Renal cortical epithelial cell (primary cell): ENCODE results near the gene CETP. TPM values are rescaled to one million over a fixed set of nuclear protein-coding genes. Genes with fewer than 3 reads are reported as not detected.

ENCODE experiments used
- DNase-seq: peaks from one replicate; pipeline ENCODE4 v3.0.0-alpha.2; 2011; ENCODE audit warnings: low read depth
- total RNA-seq: library from RNA; depleted of rRNA; stranded (reverse); fragments of >200 nt; gene quantifications from 2 replicates; pipeline ENCODE4 v1.2.3, GENCODE V29; 2014

The CETP gene
- total RNA-seq, 1 donor from 2014 or later = not detected

DNA sequence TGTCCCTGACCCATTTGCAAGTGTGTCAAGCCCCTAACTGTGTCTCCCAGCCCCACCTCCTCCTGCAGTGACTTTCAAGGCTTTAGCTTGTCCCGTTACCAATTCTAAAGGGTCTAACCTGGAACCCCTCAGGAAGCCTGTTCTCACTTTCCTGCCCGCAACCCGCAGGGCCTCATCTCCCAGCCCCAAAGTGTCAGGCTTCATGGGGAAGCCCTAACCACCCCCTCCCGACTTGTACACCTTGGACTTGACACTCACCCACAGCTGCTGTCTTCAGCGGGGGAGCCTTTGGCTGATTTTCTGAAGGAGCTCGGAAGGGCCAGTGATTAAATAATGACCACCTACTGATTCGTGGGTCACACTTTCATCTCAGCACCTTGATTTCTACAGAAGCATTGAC, 60.7 kb downstream of the CETP start:
- DNase-seq = no peak

GRCh38 chr16:57023541-57024249, 61.9 kb downstream of the CETP start:
- no peak for DNase-seq

GRCh38 chr16:57024894-57025680, 63.3 kb downstream of the CETP start:
- DNase-seq = no peak

- no peak for DNase-seq
Observed at GRCh38 chr16:57025941-57026777, 64.4 kb downstream of the CETP start.

DNA sequence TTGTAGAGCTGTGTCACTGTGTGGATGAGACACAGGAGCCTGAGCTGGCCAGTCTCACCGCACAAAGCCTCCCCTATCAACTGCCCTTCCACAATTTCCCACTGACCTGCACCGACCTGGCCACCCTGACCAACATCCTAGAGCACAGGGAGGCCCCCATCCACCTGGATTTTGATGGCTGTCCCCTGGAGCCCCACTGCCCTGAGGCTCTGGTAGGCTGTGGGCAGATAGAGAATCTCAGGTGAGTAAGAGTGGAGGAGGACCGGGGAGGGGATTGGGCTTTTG, 65.0 kb downstream of the CETP start:
- DNase-seq = no peak

DNA sequence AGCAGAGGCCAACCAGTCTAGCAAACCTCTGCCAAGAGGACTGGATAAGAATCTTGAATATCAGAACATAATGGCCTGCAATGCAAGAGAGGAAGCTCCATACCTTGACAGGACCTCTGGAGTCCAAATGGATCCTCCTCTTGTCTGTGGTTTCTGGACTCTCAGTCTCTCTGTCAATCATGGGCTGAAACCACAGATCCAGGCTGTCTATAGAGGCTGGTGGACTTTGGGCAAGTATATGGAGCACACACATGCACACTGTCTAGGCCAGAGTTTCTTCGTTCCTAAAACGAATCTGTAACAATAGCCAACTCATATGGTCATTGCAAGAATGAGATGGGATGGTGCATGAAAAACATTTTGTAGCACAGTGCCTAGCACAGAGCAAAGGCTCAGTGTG, 65.3 kb downstream of the CETP start:
- DNase-seq = no peak

GRCh38 chr16:57028086-57028485, 66.3 kb downstream of the CETP start:
- no peak for DNase-seq

DNA sequence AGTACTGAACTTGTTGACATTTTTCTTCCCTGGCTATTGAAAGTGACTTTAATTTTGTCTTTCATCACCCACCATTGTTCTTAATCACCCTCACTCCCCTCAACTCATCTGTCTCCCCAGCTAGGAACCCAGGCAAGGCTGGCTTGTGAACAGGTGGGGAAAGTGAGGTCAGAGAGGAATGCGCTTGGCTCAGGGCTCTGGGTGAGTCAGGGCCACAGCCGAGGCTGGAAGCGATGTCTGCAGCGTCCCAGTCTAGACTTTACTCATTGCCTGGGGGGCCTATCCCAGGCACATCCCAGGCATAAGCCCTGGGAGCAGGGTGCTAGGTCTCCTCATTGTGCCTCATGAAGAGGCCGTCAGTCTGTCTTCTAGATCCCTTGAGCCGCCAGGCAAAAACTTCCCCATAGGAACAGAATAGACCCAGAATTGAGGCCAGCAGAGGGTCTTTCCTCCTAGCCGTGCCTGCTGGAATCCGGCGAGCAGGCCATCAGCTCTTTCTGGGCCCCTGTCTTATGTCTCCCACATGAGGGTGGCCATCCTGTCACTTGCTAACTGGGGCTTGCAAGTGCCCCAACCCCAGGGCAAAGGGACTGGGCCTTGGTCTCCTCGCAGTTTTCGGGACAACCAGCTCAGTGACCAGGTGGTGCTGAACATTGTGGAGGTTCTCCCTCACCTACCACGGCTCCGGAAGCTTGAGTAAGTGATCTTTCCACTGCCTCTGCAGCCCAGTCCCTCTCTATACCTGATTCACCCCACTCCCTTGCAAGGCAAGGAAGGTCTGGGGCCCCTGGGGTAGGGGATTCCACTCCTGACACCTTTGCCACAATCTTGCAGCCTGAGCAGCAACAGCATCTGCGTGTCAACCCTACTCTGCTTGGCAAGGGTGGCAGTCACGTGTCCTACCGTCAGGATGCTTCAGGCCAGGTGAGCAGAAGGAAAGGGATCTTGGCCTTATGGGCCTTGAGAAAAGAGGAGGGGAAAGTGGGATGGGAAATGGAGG, 67.7 kb downstream of the CETP start:
- DNase-seq = peak; percentile 51

DNA sequence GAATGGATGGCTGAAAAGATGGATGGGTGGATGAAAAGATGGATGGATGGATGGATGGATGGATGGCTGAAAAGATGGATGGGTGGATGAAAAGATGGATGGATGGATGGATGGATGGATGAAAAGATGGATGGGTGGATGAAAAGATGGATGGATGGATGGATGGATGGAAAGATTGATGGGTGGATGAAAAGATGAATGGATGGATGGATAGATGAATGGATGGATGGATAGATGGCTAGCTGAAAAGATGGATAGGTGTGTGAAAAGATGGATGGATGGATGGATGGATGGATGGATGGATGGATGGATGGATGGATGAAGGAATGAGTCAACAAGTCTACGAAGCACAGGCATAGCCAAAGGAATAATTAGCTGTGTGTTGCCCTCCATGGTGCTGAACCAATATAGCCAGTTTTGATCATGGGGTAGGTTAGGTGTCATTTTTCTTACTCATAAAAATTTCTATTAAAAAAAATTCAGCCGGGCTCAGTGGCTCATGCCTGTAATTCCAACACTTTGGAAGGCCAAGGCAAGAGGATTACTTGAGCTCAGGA, 68.7 kb downstream of the CETP start:
- DNase-seq = no peak

DNA sequence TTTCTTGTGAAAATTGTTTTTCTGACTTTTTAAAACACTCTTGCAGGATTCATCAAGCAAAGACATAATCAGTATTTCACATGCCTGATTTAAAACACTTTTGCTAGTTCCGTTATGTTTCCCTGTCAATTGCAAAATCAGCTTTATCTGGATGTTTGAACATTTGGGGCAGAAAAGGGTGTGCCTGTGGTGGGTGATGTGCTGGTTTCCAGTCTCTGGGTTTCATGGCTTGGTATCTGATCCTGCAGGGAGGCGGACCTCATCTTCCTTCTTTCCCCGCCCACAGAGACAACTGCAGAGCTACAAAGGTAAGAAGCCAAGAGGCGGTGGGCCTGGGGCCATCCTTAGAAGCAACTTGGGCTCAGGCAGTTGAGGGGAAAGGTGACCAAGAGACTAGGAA, 69.4 kb downstream of the CETP start:
- DNase-seq = no peak

GRCh38 chr16:57032346-57032745, 70.6 kb downstream of the CETP start:
- no peak for DNase-seq

GRCh38 chr16:57032931-57033330, 71.2 kb downstream of the CETP start:
- DNase-seq = no peak

Other genes with a start within 250 kb of the CETP start
- 72.3 and 105 TPM in 2 replicates for gene NUP93, start 231.8 kb upstream of the CETP start, total RNA-seq
- 2.4 and 5.2 TPM in 2 replicates for gene SLC12A3, start 96.7 kb upstream of the CETP start, total RNA-seq
- gene HERPUD1, start 29.8 kb upstream of the CETP start, total RNA-seq = 87.0 and 252 TPM in 2 replicates
- 6.6 and 9.0 TPM in 2 replicates for gene NLRC5, start 27.6 kb downstream of the CETP start, total RNA-seq
- gene CPNE2, start 130.6 kb downstream of the CETP start, total RNA-seq = 28.8 and 32.2 TPM in 2 replicates
- 92.2 and 93.6 TPM in 2 replicates for gene PSME3IP1, start 224.1 kb downstream of the CETP start, total RNA-seq
- gene RSPRY1, start 224.4 kb downstream of the CETP start, total RNA-seq = 73.8 and 91.1 TPM in 2 replicates